ENCODE data around the gene ZNF70. TPM values are rescaled to one million over a fixed set of nuclear protein-coding genes. Genes with fewer than 3 reads are reported as not detected.

The ZNF70 gene
- total RNA-seq, 1 experiment from 2014 or later, result 2.3 TPM

- H3K4me3 ChIP-seq (ENCODE audit: low read length), result no peak overlapping the region
- H2AFZ ChIP-seq (ENCODE audit: low read length), result no peak overlapping the region
- no peak for DNase-seq
- intact Hi-C loops (cut with micrococcal nuclease), result no loop called here
- H3K9me2 ChIP-seq (replicated peaks; ENCODE audit: low read length), result no peaks in the 10 kb centered on the region
- no peak overlapping the region for H3K27ac ChIP-seq (ENCODE audit: low read length)
- TF ChIP-seq, protein P1, sequence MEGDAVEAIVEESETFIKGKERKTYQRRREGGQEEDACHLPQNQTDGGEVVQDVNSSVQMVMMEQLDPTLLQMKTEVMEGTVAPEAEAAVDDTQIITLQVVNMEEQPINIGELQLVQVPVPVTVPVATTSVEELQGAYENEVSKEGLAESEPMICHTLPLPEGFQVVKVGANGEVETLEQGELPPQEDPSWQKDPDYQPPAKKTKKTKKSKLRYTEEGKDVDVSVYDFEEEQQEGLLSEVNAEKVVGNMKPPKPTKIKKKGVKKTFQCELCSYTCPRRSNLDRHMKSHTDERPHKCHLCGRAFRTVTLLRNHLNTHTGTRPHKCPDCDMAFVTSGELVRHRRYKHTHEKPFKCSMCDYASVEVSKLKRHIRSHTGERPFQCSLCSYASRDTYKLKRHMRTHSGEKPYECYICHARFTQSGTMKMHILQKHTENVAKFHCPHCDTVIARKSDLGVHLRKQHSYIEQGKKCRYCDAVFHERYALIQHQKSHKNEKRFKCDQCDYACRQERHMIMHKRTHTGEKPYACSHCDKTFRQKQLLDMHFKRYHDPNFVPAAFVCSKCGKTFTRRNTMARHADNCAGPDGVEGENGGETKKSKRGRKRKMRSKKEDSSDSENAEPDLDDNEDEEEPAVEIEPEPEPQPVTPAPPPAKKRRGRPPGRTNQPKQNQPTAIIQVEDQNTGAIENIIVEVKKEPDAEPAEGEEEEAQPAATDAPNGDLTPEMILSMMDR (conservative IDR thresholded peaks at IDR 0.05; ENCODE audit: low read depth, low read length), result no peak
- TF ChIP-seq EZH2 (IDR thresholded peaks at IDR 0.05; ENCODE audit: low read length, unreplicated experiment) (no peak), EZH2phosphoT487 (IDR thresholded peaks at IDR 0.05; ENCODE audit: borderline replicate concordance, low read length) (no peak)
- ChIA-PET CTCF (no interaction called here), POLR2A (ENCODE audit: unreplicated experiment) (no interaction called here)
- H3K4me2 ChIP-seq (ENCODE audit: low read length), result no peak overlapping the region
- H3K4me1 ChIP-seq (ENCODE audit: insufficient read depth, low read length), result peaks cover 14% of the 10 kb centered on the region; the same call in 1 of the 2 replicates
- no peak for ATAC-seq
- peaks cover 28% of the 10 kb centered on the region for H4K20me1 ChIP-seq (ENCODE audit: low read length)
- H3K9me3 ChIP-seq (ENCODE audit: low read length), result no peaks in the 10 kb centered on the region
- H3K27me3 ChIP-seq (ENCODE audit: low read length), result no peaks in the 10 kb centered on the region
- H3F3A ChIP-seq (ENCODE audit: low read length, unreplicated experiment), result no peaks in the 10 kb centered on the region
- H3K36me3 ChIP-seq (ENCODE audit: low read depth, low read length), result peaks cover 4% of the 10 kb centered on the region; the same call in 1 of the 2 replicates
- H3K79me2 ChIP-seq (ENCODE audit: low read length), result peaks cover 49% of the 10 kb centered on the region
- BruUV-seq (replicated peaks), result no TSS peak
- H3K9ac ChIP-seq (ENCODE audit: low read length), result no peak overlapping the region
These were observed 40.2 kb upstream of the ZNF70 start for GRCh38 chr22:23790819-23791737.

- H3K36me3 ChIP-seq (ENCODE audit: low read depth, low read length), result peaks cover 4% of the 10 kb centered on the region; the same call in 1 of the 2 replicates
- ATAC-seq (no peak), DNase-seq (no peak)
- no peaks in the 10 kb centered on the region for H3K9me3 ChIP-seq (ENCODE audit: low read length)
- H3K27me3 ChIP-seq (ENCODE audit: low read length), result no peaks in the 10 kb centered on the region
- H2AFZ ChIP-seq (ENCODE audit: low read length), result no peak overlapping the region
- no peaks in the 10 kb centered on the region for H3F3A ChIP-seq (ENCODE audit: low read length, unreplicated experiment)
- TF ChIP-seq, protein P1 (conservative IDR thresholded peaks at IDR 0.05; ENCODE audit: low read depth, low read length), result no peak; the same call in 1 of the 2 replicates
- TF ChIP-seq EZH2phosphoT487 (IDR thresholded peaks at IDR 0.05; ENCODE audit: borderline replicate concordance, low read length) (no peak), EZH2 (IDR thresholded peaks at IDR 0.05; ENCODE audit: low read length, unreplicated experiment) (no peak)
- H3K9me2 ChIP-seq (replicated peaks; ENCODE audit: low read length), result no peaks in the 10 kb centered on the region
- ChIA-PET POLR2A (ENCODE audit: unreplicated experiment) (no interaction called here), CTCF (interaction anchor here (1.6 kb wide), 1 partner anchor 19 kb away, joined by 5 read pairs; no protein-coding TSS in a partner anchor)
- H3K4me1 ChIP-seq (ENCODE audit: insufficient read depth, low read length), result peaks cover 14% of the 10 kb centered on the region; the same call in 1 of the 2 replicates
- peaks cover 49% of the 10 kb centered on the region for H3K79me2 ChIP-seq (ENCODE audit: low read length)
- no peak overlapping the region for H3K4me3 ChIP-seq (ENCODE audit: low read length)
- H4K20me1 ChIP-seq (ENCODE audit: low read length), result peaks cover 28% of the 10 kb centered on the region
- no peak overlapping the region for H3K27ac ChIP-seq (ENCODE audit: low read length)
- H3K9ac ChIP-seq (ENCODE audit: low read length), result no peak overlapping the region
- intact Hi-C loops (cut with micrococcal nuclease), result no loop called here
- no TSS peak for BruUV-seq (replicated peaks)
- H3K4me2 ChIP-seq (ENCODE audit: low read length), result no peak overlapping the region
These were observed 38.7 kb upstream of the ZNF70 start for GRCh38 chr22:23789638-23790037.

DNA sequence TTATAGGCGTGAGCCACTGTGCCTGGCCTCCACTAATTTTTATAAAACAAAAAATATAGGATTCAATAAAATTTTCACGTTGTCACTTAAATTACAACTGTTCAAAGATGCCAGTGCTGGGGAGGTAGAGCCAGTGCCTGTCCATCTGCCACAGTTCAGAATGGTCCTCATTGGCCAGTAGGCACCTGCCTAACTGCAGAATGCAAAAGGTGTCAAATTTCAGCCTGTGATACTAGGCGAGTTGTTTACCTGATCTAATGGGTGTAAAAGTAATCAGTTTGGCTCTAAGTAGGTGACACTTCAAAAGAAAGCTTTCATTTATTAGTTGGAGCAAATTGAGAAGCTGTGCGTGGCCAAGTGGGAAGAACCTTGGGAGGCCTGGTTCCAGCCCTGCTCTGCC, 38.2 kb upstream of the ZNF70 start:
- no peaks in the 10 kb centered on the region for H3K9me3 ChIP-seq (ENCODE audit: low read length)
- no peak overlapping the region for H3K27ac ChIP-seq (ENCODE audit: low read length)
- H3K4me2 ChIP-seq (ENCODE audit: low read length), result no peak overlapping the region
- TF ChIP-seq, protein P1 (conservative IDR thresholded peaks at IDR 0.05; ENCODE audit: low read depth, low read length), result no peak
- TF ChIP-seq EZH2 (IDR thresholded peaks at IDR 0.05; ENCODE audit: low read length, unreplicated experiment) (no peak), EZH2phosphoT487 (IDR thresholded peaks at IDR 0.05; ENCODE audit: borderline replicate concordance, low read length) (no peak)
- peaks cover under 1% of the 10 kb centered on the region; the same call in 1 of the 2 replicates for H3K36me3 ChIP-seq (ENCODE audit: low read depth, low read length)
- no peaks in the 10 kb centered on the region for H3K9me2 ChIP-seq (replicated peaks; ENCODE audit: low read length)
- H3K79me2 ChIP-seq (ENCODE audit: low read length), result peaks cover 49% of the 10 kb centered on the region
- no peak for DNase-seq
- ChIA-PET CTCF (interaction anchor here (1.6 kb wide), 1 partner anchor 18 kb away, joined by 5 read pairs; no protein-coding TSS in a partner anchor), POLR2A (ENCODE audit: unreplicated experiment) (no interaction called here)
- H4K20me1 ChIP-seq (ENCODE audit: low read length), result peaks cover 28% of the 10 kb centered on the region
- no peaks in the 10 kb centered on the region for H3F3A ChIP-seq (ENCODE audit: low read length, unreplicated experiment)
- H3K4me3 ChIP-seq (ENCODE audit: low read length), result no peak overlapping the region
- H3K9ac ChIP-seq (ENCODE audit: low read length), result no peak overlapping the region
- H3K27me3 ChIP-seq (ENCODE audit: low read length), result no peaks in the 10 kb centered on the region
- intact Hi-C loops (cut with micrococcal nuclease), result no loop called here
- no peak for ATAC-seq
- H3K4me1 ChIP-seq (ENCODE audit: insufficient read depth, low read length), result peaks cover 14% of the 10 kb centered on the region; the same call in 1 of the 2 replicates
- BruUV-seq (replicated peaks), result no TSS peak
- H2AFZ ChIP-seq (ENCODE audit: low read length), result no peak overlapping the region
